Type B pancreatic cell (in vitro differentiated cells): ENCODE measurements around the gene GRB14. TPM values are rescaled to one million over a fixed set of nuclear protein-coding genes. Genes with fewer than 3 reads are reported as not detected.

ENCODE experiments used
- DNase-seq: peaks from one replicate; pipeline ENCODE4 v3.0.0; 2021; ENCODE audit warnings: mixed read lengths; ENCODE audit not compliant: unreplicated experiment; ENCODE audit errors: extremely low spot score
- H3K27ac Mint-ChIP-seq: 2 replicates; pipeline ENCODE4 v1.8.0; 2021; ENCODE audit warnings: mild to moderate bottlenecking, mixed read lengths
- H3K27me3 Mint-ChIP-seq: 2 replicates; pipeline ENCODE4 v1.8.0; 2021; ENCODE audit warnings: mixed read lengths
- H3K36me3 Mint-ChIP-seq: 2 replicates; pipeline ENCODE4 v1.8.0; 2021; ENCODE audit warnings: mixed read lengths
- H3K4me1 Mint-ChIP-seq: one replicate; pipeline ENCODE4 v1.8.0; 2021; ENCODE audit warnings: mixed read lengths; ENCODE audit not compliant: unreplicated experiment
- H3K4me3 Mint-ChIP-seq: 2 replicates; pipeline ENCODE4 v1.8.0; 2021; ENCODE audit warnings: mild to moderate bottlenecking, mixed read lengths
- H3K9me3 Mint-ChIP-seq: 2 replicates; pipeline ENCODE4 v1.8.0; 2021; ENCODE audit warnings: mixed read lengths
- CTCF ChIP-seq: fragments of 200-600 bp; sonication (generic); conservative IDR thresholded peaks from 2 replicates; pipeline ENCODE4 v1.5.0; 2021; ENCODE audit warnings: antibody characterized with exemption, mild to moderate bottlenecking
- total RNA-seq: library from RNA; stranded (reverse); gene quantifications from 2 replicates; pipeline ENCODE4 v1.2.1, GENCODE V29; 2021; ENCODE audit warnings: low replicate concordance

GRB14 gene
- total RNA-seq, 1 donor from 2014 or later, result 11.6 TPM

GRCh38 chr2:164542581-164543021 is 78.7 kb downstream of the GRB14 start:
- no peak overlapping the region for H3K4me3 Mint-ChIP-seq
- H3K9me3 Mint-ChIP-seq, result peaks cover 4% of the 10 kb centered on the region
- no peaks in the 10 kb centered on the region for H3K27me3 Mint-ChIP-seq
- peaks cover 16% of the 10 kb centered on the region for H3K4me1 Mint-ChIP-seq
- DNase-seq, result no peak
- H3K27ac Mint-ChIP-seq, result no peak overlapping the region
- no peak for TF ChIP-seq CTCF
- no peaks in the 10 kb centered on the region for H3K36me3 Mint-ChIP-seq

- peak overlapping the region; percentile 27 for H3K27ac Mint-ChIP-seq
- no peaks in the 10 kb centered on the region for H3K9me3 Mint-ChIP-seq
- no peak for DNase-seq
- no peak overlapping the region for H3K4me3 Mint-ChIP-seq
- TF ChIP-seq CTCF, result peak; percentile 81
- H3K4me1 Mint-ChIP-seq, result peaks cover 24% of the 10 kb centered on the region
- H3K36me3 Mint-ChIP-seq, result no peaks in the 10 kb centered on the region
- H3K27me3 Mint-ChIP-seq, result no peaks in the 10 kb centered on the region
These were observed 82.9 kb downstream of the GRB14 start for GRCh38 chr2:164538240-164538866.

GRCh38 chr2:164535280-164536025 is 85.8 kb downstream of the GRB14 start:
- H3K4me1 Mint-ChIP-seq, result peaks cover 14% of the 10 kb centered on the region
- peak overlapping the region; percentile 13 for H3K4me3 Mint-ChIP-seq
- TF ChIP-seq CTCF, result no peak
- H3K36me3 Mint-ChIP-seq, result no peaks in the 10 kb centered on the region
- DNase-seq, result no peak
- H3K9me3 Mint-ChIP-seq, result no peaks in the 10 kb centered on the region
- no peaks in the 10 kb centered on the region for H3K27me3 Mint-ChIP-seq
- no peak overlapping the region for H3K27ac Mint-ChIP-seq

- no peak for TF ChIP-seq CTCF
- Mint-ChIP-seq H3K9me3 (no peaks in the 10 kb centered on the region), H3K4me1 (peaks cover 3% of the 10 kb centered on the region), H3K27ac (no peak overlapping the region), H3K36me3 (no peaks in the 10 kb centered on the region), H3K27me3 (no peaks in the 10 kb centered on the region), H3K4me3 (no peak overlapping the region)
- DNase-seq, result no peak
These were observed 90.8 kb downstream of the GRB14 start for GRCh38 chr2:164530464-164530863.

GRCh38 chr2:164523726-164524125 is 97.6 kb downstream of the GRB14 start:
- Mint-ChIP-seq H3K27me3 (no peaks in the 10 kb centered on the region), H3K27ac (no peak overlapping the region), H3K4me3 (no peak overlapping the region), H3K4me1 (no peaks in the 10 kb centered on the region), H3K9me3 (peaks cover 12% of the 10 kb centered on the region), H3K36me3 (peaks cover 12% of the 10 kb centered on the region)
- no peak for DNase-seq
- TF ChIP-seq CTCF, result no peak
